ENCODE measurements around the gene ARHGAP22. TPM values are rescaled to one million over a fixed set of nuclear protein-coding genes. Genes with fewer than 3 reads are reported as not detected.

The ARHGAP22 gene
- total and polyA plus RNA-seq, 2 experiments from 2014 or later: 4.8 to 10.7 TPM

GRCh38 chr10:48412081-48412480, 192.8 kb downstream of the ARHGAP22 start (continued):
- TF ChIP-seq CTCF (conservative IDR thresholded peaks at IDR 0.05; ENCODE audit: low read depth in 2 of 2) (no peak), ETS1 (IDR thresholded peaks at IDR 0.05) (no peak)

- Mint-ChIP-seq H3K4me3 (no peak overlapping the region), H3K36me3 (ENCODE audit: low read depth) (peaks cover 32% of the 10 kb centered on the region), H3K4me1 (no peaks in the 10 kb centered on the region), H3K9me3 (peaks cover 3% of the 10 kb centered on the region; the same call in 1 of the 3 replicates), H3K27ac (no peak overlapping the region), H3K27me3 (ENCODE audit: insufficient read depth, low read depth, poor library complexity) (no peaks in the 10 kb centered on the region)
- Histone ChIP-seq H3F3A (replicated peaks; ENCODE audit: low read depth) (no peaks in the 10 kb centered on the region), H3K9me2 (ENCODE audit: insufficient read depth) (no peaks in the 10 kb centered on the region), H3K4me3 (no peak overlapping the region), H4K20me1 (replicated peaks; ENCODE audit: insufficient read depth) (no peaks in the 10 kb centered on the region), H3K4me2 (no peak overlapping the region), H3K27ac (ENCODE audit: low read depth) (no peak overlapping the region), H3K79me2 (replicated peaks; ENCODE audit: insufficient read depth) (no peaks in the 10 kb centered on the region), H3K36me3 (ENCODE audit: insufficient read depth) (no peaks in the 10 kb centered on the region), H2AFZ (no peak overlapping the region), H3K4me1 (ENCODE audit: insufficient read depth) (no peaks in the 10 kb centered on the region), H3K27me3 (ENCODE audit: insufficient read depth) (no peaks in the 10 kb centered on the region)
- ATAC-seq (no peak), DNase-seq (ENCODE audit: low spot score) (no peak)
- no peak for TF ChIP-seq EZH2 (IDR thresholded peaks at IDR 0.05; ENCODE audit: low read depth, unreplicated experiment)
These were observed 193.4 kb downstream of the ARHGAP22 start for GRCh38 chr10:48411510-48411909.

GRCh38 chr10:48410503-48410902, 194.4 kb downstream of the ARHGAP22 start:
- no peak for ATAC-seq
- peaks cover 3% of the 10 kb centered on the region; the same call in 1 of the 3 replicates for H3K9me3 Mint-ChIP-seq
- Histone ChIP-seq H3K27me3 (ENCODE audit: insufficient read depth) (no peaks in the 10 kb centered on the region), H3K9me2 (ENCODE audit: insufficient read depth) (no peaks in the 10 kb centered on the region), H4K20me1 (replicated peaks; ENCODE audit: insufficient read depth) (no peaks in the 10 kb centered on the region), H3K4me1 (ENCODE audit: insufficient read depth) (no peaks in the 10 kb centered on the region), H2AFZ (no peak overlapping the region), H3K36me3 (ENCODE audit: insufficient read depth) (no peaks in the 10 kb centered on the region), H3K79me2 (replicated peaks; ENCODE audit: insufficient read depth) (no peaks in the 10 kb centered on the region), H3K27ac (ENCODE audit: low read depth) (no peak overlapping the region), H3F3A (replicated peaks; ENCODE audit: low read depth) (no peaks in the 10 kb centered on the region), H3K4me3 (no peak overlapping the region), H3K4me2 (no peak overlapping the region)
- no peaks in the 10 kb centered on the region for H3K27me3 Mint-ChIP-seq (ENCODE audit: insufficient read depth, low read depth, poor library complexity)
- H3K4me1 Mint-ChIP-seq: no peaks in the 10 kb centered on the region
- no peak overlapping the region for H3K27ac Mint-ChIP-seq
- H3K36me3 Mint-ChIP-seq (ENCODE audit: low read depth): peaks cover 32% of the 10 kb centered on the region
- DNase-seq (ENCODE audit: low spot score): no peak
- no peak overlapping the region for H3K4me3 Mint-ChIP-seq
- TF ChIP-seq CTCF (conservative IDR thresholded peaks at IDR 0.05; ENCODE audit: low read depth in 2 of 2): no peak
- TF ChIP-seq REST (IDR thresholded peaks at IDR 0.05; ENCODE audit: unreplicated experiment): no peak
- TF ChIP-seq ZNF331 (CRISPR knock-in tag; IDR thresholded peaks at IDR 0.05; ENCODE audit: low read depth): no peak
- TF ChIP-seq POLR2AphosphoS5 (IDR thresholded peaks at IDR 0.05; ENCODE audit: low read depth): no peak

All from GM23338 (cell line).